HCT116 (cell line): ENCODE data around the gene ZNF324B. TPM values are rescaled to one million over a fixed set of nuclear protein-coding genes. Genes with fewer than 3 reads are reported as not detected.

Experiments used
- ATAC-seq: fragments of 200-7000 bp; cut with Tn5 transposase; 2 replicates; pipeline ENCODE4 v1.9.1; 2020; ENCODE audit warnings: mild to moderate bottlenecking, moderate library complexity
- BruUV-seq: library from RNA; stranded (reverse); fragments of 400-500 nt; replicated peaks from 2 replicates; lab custom pipeline; 2021; lab: Mats Ljungman, UMichigan
- CTCF ChIA-PET: fragments of 300-600 bp; sonication (Branson Sonifier 250); formaldehyde crosslinking; loops from one replicate; lab custom pipeline; 2021; ENCODE audit warnings: antibody characterized with exemption; lab: Charles Lee
- POLR2A ChIA-PET: fragments of 300-600, 350-600 bp; sonication (Branson Sonifier 250); formaldehyde crosslinking; loops from one replicate; lab custom pipeline; 2021; ENCODE audit warnings: antibody characterized with exemption; lab: Charles Lee
- RAD21 ChIA-PET, 2 experiments: fragments of 300-600 bp; sonication (Branson Sonifier 250); formaldehyde crosslinking; loops; one replicate each; lab custom pipeline; 2023; ENCODE audit warnings: low total read pairs in 2 of 2; ENCODE audit not compliant: uncharacterized antibody in 2 of 2, unreplicated experiment in 2 of 2, low non-redundant PET in 1 of 2; lab: Charles Lee
- DNase-seq: peaks from one replicate; pipeline ENCODE4 v3.0.0-alpha.2; 2010; ENCODE audit warnings: low read depth, low spot score
- H2AFZ ChIP-seq: fragments of 200-600 bp; shearing (Covaris generic), sonication (generic); 2 replicates; pipeline ENCODE4 v1.6.1; 2017; ENCODE audit warnings: low read depth, mixed run types, mixed read lengths, antibody characterized with exemption, low read length; ENCODE audit not compliant: poor library complexity, severe bottlenecking
- H3K27ac ChIP-seq: 2 replicates; pipeline ENCODE4 v1.5.1; 2012; ENCODE audit warnings: low read depth, low read length
- H3K27me3 ChIP-seq: fragments of 200-600 bp; sonication (generic); 2 replicates; pipeline ENCODE4 v1.6.1; 2016; ENCODE audit warnings: mixed run types, low read length, mixed read lengths; ENCODE audit not compliant: insufficient read depth
- H3K36me3 ChIP-seq, 2 experiments: fragments of 200-500 bp in 1 of 2; fragments of 200-600 bp in 1 of 2; sonication (Bioruptor generic) in 1 of 2; sonication (generic) in 1 of 2; 2 replicates each; pipeline versions ENCODE4 v1.5.1 to v1.6.1; 2014 to 2016; ENCODE audit warnings: low read length in 2 of 2, inconsistent platforms in 1 of 2, mixed read lengths in 1 of 2, mixed run types in 1 of 2; ENCODE audit not compliant: insufficient read depth in 2 of 2, control insufficient read depth in 1 of 2
- H3K4me1 ChIP-seq, 2 experiments: fragments of 200-600 bp in 1 of 2; sonication (generic) in 1 of 2; 2 replicates each; pipeline versions ENCODE4 v1.5.1 to v1.6.1; 2012 to 2017; ENCODE audit warnings: low read length in 2 of 2, inconsistent platforms in 1 of 2, mild to moderate bottlenecking in 1 of 2, mixed read lengths in 1 of 2, mixed run types in 1 of 2, moderate library complexity in 1 of 2; ENCODE audit not compliant: insufficient read depth in 2 of 2, control insufficient read depth in 1 of 2
- H3K4me2 ChIP-seq: fragments of 200-600 bp; sonication (generic); 2 replicates; pipeline ENCODE4 v1.6.1; 2017; ENCODE audit warnings: mixed run types, low read length, mixed read lengths
- H3K4me3 ChIP-seq, 2 experiments: fragments of 200-600 bp in 1 of 2; sonication (generic) in 1 of 2; replicated peaks in 1 of 2; 2 replicates each; pipeline ENCODE4 v1.5.1; 2011 to 2016; ENCODE audit warnings: low read length in 2 of 2, control low read depth in 1 of 2, low read depth in 1 of 2, mild to moderate bottlenecking in 1 of 2, mixed read lengths in 1 of 2, mixed run types in 1 of 2
- H3K79me2 ChIP-seq: fragments of 200-600 bp; sonication (generic); 2 replicates; pipeline ENCODE4 v1.6.1; 2017; ENCODE audit warnings: mild to moderate bottlenecking, mixed run types, low read length, moderate library complexity, mixed read lengths; ENCODE audit not compliant: insufficient read depth
- H3K9ac ChIP-seq: fragments of 200-600 bp; sonication (generic); 2 replicates; pipeline ENCODE4 v1.6.1; 2016; ENCODE audit warnings: low read length, mixed read lengths
- H3K9me2 ChIP-seq: fragments of 200-600 bp; sonication (generic), shearing (Covaris generic); 2 replicates; pipeline ENCODE4 v1.6.1; 2017; ENCODE audit warnings: mixed run types, mild to moderate bottlenecking, moderate library complexity; ENCODE audit not compliant: insufficient read depth
- H3K9me3 ChIP-seq, 2 experiments: fragments of 200-500 bp in 1 of 2; fragments of 200-600 bp in 1 of 2; sonication (Bioruptor generic) in 1 of 2; sonication (generic) in 1 of 2; 2 replicates each; pipeline ENCODE4 v1.6.1; 2014 to 2017; ENCODE audit warnings: low read length in 2 of 2, mixed read lengths in 2 of 2, inconsistent platforms in 1 of 2, low read depth in 1 of 2, mild to moderate bottlenecking in 1 of 2, mixed run types in 1 of 2, moderate library complexity in 1 of 2; ENCODE audit not compliant: control insufficient read depth in 1 of 2, insufficient read depth in 1 of 2
- H4K20me1 ChIP-seq: fragments of 200-600 bp; sonication (generic), shearing (Covaris generic); 2 replicates; pipeline ENCODE4 v1.6.1; 2017; ENCODE audit warnings: mixed run types, mild to moderate bottlenecking, moderate library complexity; ENCODE audit not compliant: insufficient read depth
- CBX3 ChIP-seq: IDR thresholded peaks from 2 replicates; pipeline ENCODE4 v1.6.1; 2012; ENCODE audit warnings: low read depth
- CEBPB ChIP-seq: IDR thresholded peaks from 2 replicates; pipeline ENCODE4 v1.6.1; 2012; ENCODE audit warnings: low read depth
- EZH2 ChIP-seq: fragments of 200-600 bp; sonication (generic); IDR thresholded peaks from 2 replicates; pipeline ENCODE4 v1.6.1; 2017; ENCODE audit warnings: antibody characterized with exemption, mixed run types
- EZH2phosphoT487 ChIP-seq: fragments of 200-600 bp; IDR thresholded peaks from 2 replicates; pipeline ENCODE4 v1.6.1; 2018; ENCODE audit warnings: antibody characterized with exemption, borderline replicate concordance
- JUND ChIP-seq: IDR thresholded peaks from 2 replicates; pipeline ENCODE4 v1.6.1; 2012
- POLR2A ChIP-seq: IDR thresholded peaks from 2 replicates; pipeline ENCODE4 v1.7.0; 2011; ENCODE audit warnings: borderline replicate concordance; ENCODE audit not compliant: insufficient read depth, insufficient read length; ENCODE audit errors: extremely low read depth
- RAD21 ChIP-seq: IDR thresholded peaks from 2 replicates; pipeline ENCODE4 v1.6.1; 2012; ENCODE audit warnings: low read depth, mild to moderate bottlenecking
- SIN3A ChIP-seq: IDR thresholded peaks from 2 replicates; pipeline ENCODE4 v1.6.1; 2012; ENCODE audit warnings: low read depth
- TCF7L2 ChIP-seq: IDR thresholded peaks from 2 replicates; pipeline ENCODE4 v1.7.0; 2011; ENCODE audit warnings: borderline replicate concordance, inconsistent platforms; ENCODE audit not compliant: insufficient read depth, insufficient read length; ENCODE audit errors: extremely low read depth
- ZFX ChIP-seq: fragments of 450-650 bp; IDR thresholded peaks from 2 replicates; pipeline ENCODE4 v1.6.1; 2017
- ZNF274 ChIP-seq: fragments of 200-500 bp; sonication (Bioruptor generic); IDR thresholded peaks from 2 replicates; pipeline ENCODE4 v1.6.1; 2014; ENCODE audit warnings: mild to moderate bottlenecking, low read depth, low read length, inconsistent platforms
- intact Hi-C: fragments of 100-400 bp; cut with micrococcal nuclease; formaldehyde crosslinking; loops from 2 replicates; pipeline ENCODE4 v1.10.0; 2022
- total RNA-seq: library from RNA; stranded (reverse); gene quantifications from one replicate; pipeline ENCODE4 v1.2.1, GENCODE V29; 2021; ENCODE audit not compliant: unreplicated experiment
- TF ChIP-seq, protein P1 (sequence below): IDR thresholded peaks from 2 replicates; pipeline ENCODE4 v1.6.1; 2012
- TF ChIP-seq, protein P2 (sequence below), 3 experiments: fragments of 200-600 bp in 1 of 3; sonication (generic) in 1 of 3; IDR thresholded peaks in 2 of 3; conservative IDR thresholded peaks in 1 of 3; 2 replicates each; pipeline ENCODE4 v1.5.1; 2012 to 2017; ENCODE audit warnings: low read depth in 2 of 3, low read length in 2 of 3, antibody characterized with exemption in 1 of 3, borderline replicate concordance in 1 of 3, control low read depth in 1 of 3, mild to moderate bottlenecking in 1 of 3, mixed read lengths in 1 of 3, mixed run types in 1 of 3, moderate library complexity in 1 of 3; ENCODE audit not compliant: insufficient read depth in 1 of 3
- TF ChIP-seq, protein P3 (sequence below): IDR thresholded peaks from 2 replicates; pipeline ENCODE4 v1.6.1; 2012
- TF ChIP-seq, protein P4 (sequence below): IDR thresholded peaks from 2 replicates; pipeline ENCODE4 v1.6.1; 2011; ENCODE audit warnings: mild to moderate bottlenecking, low read length, moderate library complexity; ENCODE audit not compliant: insufficient replicate concordance; ENCODE audit errors: extremely low read depth

ZNF324B gene
- total RNA-seq, 1 experiment from 2014 or later, result 9.4 TPM

DNA sequence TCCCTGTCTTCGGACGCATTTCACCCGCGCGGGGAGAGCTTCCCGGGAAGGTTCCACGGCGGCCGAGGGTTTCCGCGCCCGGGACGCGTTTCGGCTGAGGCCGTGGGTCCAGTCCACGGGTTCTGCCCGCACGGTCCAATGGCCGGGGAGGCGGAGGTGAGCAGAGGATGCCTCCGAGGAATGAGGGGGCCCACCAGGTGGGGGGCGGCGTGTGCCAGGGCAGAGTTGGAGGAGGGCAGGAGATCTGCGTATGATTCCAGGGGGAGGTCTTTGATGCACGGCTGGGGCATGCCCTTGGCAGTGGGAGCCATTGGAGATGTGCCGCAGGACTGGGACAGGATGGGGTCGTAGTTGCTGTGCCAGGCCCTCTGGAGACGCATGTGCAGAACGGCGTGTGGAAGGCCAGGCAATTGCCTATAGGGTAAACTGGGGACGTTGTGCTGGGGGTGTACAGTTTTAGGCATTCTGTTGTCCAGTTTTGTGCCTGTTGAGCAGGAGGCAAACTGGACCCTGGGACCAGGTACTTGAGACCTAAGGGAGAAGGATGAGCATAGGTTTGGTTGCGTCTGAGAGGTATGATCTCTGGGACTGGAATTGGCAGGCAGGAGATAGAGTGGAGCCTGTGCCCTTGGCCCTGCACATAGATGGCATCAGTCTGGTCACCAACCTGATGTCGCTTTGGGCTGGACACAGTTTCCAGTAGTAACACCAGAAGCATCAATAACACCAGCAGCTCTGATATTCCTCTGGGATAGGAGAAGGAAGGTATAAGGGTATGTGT lies 42.2 kb upstream of the ZNF324B start:
- intact Hi-C loops, result loop anchor here (5.0 kb wide), 2 partner anchors 43 to 82 kb away; partner anchors contain the start of genes ZNF324B and ZSCAN22
- ATAC-seq (peak; percentile 56), DNase-seq (no peak)

DNA sequence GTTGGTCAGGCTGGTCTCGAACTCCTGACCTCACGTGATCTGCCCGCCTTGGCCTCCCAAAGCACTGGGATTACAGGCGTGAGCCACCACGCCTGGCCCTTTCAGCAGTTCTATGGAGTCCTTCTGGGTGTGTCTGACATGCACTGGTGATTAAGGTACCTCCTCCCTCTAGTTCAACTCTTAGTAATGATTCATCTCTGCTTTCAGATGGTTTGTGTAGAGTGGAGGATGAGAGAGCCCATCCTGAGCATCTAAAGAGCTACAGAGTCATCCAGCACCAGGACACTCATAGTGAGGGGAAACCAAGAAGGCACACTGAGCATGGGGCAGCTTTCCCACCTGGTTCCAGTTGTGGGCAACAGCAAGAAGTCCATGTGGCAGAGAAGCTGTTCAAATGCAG lies 34.8 kb upstream of the ZNF324B start:
- H3K4me2 ChIP-seq, result no peak overlapping the region
- intact Hi-C loops, result no loop called here
- no peak overlapping the region for H3K9ac ChIP-seq
- H3K9me3 ChIP-seq, result no peaks in the 10 kb centered on the region
- H2AFZ ChIP-seq, result no peak overlapping the region
- no peaks in the 10 kb centered on the region for H4K20me1 ChIP-seq
- H3K4me1 ChIP-seq, result no peaks in the 10 kb centered on the region
- peaks cover 45% of the 10 kb centered on the region for H3K79me2 ChIP-seq
- H3K9me2 ChIP-seq, result no peaks in the 10 kb centered on the region
- no peaks in the 10 kb centered on the region for H3K27me3 ChIP-seq
- no peak overlapping the region for H3K27ac ChIP-seq
- ChIA-PET CTCF (no interaction called here), POLR2A (no interaction called here), RAD21 (no interaction called here)
- no peak for ATAC-seq
- no peak for DNase-seq
- peaks cover 27 to 41% of the 10 kb centered on the region in 2 experiments for H3K36me3 ChIP-seq
- BruUV-seq, result no TSS peak
- no peak overlapping the region for H3K4me3 ChIP-seq
- TF ChIP-seq, protein P1, sequence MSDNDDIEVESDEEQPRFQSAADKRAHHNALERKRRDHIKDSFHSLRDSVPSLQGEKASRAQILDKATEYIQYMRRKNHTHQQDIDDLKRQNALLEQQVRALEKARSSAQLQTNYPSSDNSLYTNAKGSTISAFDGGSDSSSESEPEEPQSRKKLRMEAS, result no peak
- no peak for TF ChIP-seq CBX3
- TF ChIP-seq ZFX, result no peak
- no peak for TF ChIP-seq ZNF274
- TF ChIP-seq RAD21, result no peak
- no peak for TF ChIP-seq EZH2
- TF ChIP-seq, protein P2, sequence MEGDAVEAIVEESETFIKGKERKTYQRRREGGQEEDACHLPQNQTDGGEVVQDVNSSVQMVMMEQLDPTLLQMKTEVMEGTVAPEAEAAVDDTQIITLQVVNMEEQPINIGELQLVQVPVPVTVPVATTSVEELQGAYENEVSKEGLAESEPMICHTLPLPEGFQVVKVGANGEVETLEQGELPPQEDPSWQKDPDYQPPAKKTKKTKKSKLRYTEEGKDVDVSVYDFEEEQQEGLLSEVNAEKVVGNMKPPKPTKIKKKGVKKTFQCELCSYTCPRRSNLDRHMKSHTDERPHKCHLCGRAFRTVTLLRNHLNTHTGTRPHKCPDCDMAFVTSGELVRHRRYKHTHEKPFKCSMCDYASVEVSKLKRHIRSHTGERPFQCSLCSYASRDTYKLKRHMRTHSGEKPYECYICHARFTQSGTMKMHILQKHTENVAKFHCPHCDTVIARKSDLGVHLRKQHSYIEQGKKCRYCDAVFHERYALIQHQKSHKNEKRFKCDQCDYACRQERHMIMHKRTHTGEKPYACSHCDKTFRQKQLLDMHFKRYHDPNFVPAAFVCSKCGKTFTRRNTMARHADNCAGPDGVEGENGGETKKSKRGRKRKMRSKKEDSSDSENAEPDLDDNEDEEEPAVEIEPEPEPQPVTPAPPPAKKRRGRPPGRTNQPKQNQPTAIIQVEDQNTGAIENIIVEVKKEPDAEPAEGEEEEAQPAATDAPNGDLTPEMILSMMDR (IDR thresholded peaks at IDR 0.05 in 2 of 3, conservative IDR thresholded peaks at IDR 0.05 in 1 of 3; ENCODE audit: borderline replicate concordance in 1 of 3, insufficient read depth in 1 of 3, low read depth in 2 of 3, low read length in 2 of 3), result no peak
- TF ChIP-seq POLR2A, result no peak
- TF ChIP-seq, protein P3, sequence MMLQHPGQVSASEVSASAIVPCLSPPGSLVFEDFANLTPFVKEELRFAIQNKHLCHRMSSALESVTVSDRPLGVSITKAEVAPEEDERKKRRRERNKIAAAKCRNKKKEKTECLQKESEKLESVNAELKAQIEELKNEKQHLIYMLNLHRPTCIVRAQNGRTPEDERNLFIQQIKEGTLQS, result no peak
- no peak for TF ChIP-seq EZH2phosphoT487
- TF ChIP-seq TCF7L2, result no peak
- TF ChIP-seq, protein P4, sequence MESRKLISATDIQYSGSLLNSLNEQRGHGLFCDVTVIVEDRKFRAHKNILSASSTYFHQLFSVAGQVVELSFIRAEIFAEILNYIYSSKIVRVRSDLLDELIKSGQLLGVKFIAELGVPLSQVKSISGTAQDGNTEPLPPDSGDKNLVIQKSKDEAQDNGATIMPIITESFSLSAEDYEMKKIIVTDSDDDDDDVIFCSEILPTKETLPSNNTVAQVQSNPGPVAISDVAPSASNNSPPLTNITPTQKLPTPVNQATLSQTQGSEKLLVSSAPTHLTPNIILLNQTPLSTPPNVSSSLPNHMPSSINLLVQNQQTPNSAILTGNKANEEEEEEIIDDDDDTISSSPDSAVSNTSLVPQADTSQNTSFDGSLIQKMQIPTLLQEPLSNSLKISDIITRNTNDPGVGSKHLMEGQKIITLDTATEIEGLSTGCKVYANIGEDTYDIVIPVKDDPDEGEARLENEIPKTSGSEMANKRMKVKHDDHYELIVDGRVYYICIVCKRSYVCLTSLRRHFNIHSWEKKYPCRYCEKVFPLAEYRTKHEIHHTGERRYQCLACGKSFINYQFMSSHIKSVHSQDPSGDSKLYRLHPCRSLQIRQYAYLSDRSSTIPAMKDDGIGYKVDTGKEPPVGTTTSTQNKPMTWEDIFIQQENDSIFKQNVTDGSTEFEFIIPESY, result no peak
- TF ChIP-seq JUND, result no peak
- TF ChIP-seq CEBPB, result no peak

More for the DNA sequence above, 42.2 kb upstream of the ZNF324B start:
- H3K79me2 ChIP-seq, result peaks cover 56% of the 10 kb centered on the region
- H2AFZ ChIP-seq, result no peak overlapping the region
- H3K9me2 ChIP-seq, result no peaks in the 10 kb centered on the region
- CTCF ChIA-PET, result no interaction called here
- H3K27ac ChIP-seq, result peak overlapping the region; percentile 93
- H3K9ac ChIP-seq, result peak overlapping the region; percentile 86
- H3K36me3 ChIP-seq, result no peaks in the 10 kb centered on the region
- POLR2A ChIA-PET, result interaction anchor here (0.8 to 2.0 kb wide), 4 partner anchors 33 to 111 kb away, joined by 4 to 9 read pairs (median 4); partner anchors contain the start of genes ZBTB45, ZNF324B and ZNF497
- BruUV-seq, result TSS peak; percentile 51
- peak overlapping the region; percentile 93 to 99 for H3K4me3 ChIP-seq
- H4K20me1 ChIP-seq, result no peaks in the 10 kb centered on the region
- peaks cover 16 to 25% of the 10 kb centered on the region in 2 experiments for H3K4me1 ChIP-seq
- H3K27me3 ChIP-seq, result no peaks in the 10 kb centered on the region
- no peak for TF ChIP-seq ZNF274
- TF ChIP-seq ZFX, result peak; percentile 42; the same call in 1 of the 2 replicates
- peak; percentile 35; the same call in 1 of the 2 replicates for TF ChIP-seq SIN3A
- RAD21 ChIA-PET, result interaction anchor here in 1 of 2 experiments (0.6 kb wide), 1 partner anchor 96 kb away, joined by 3 read pairs; no protein-coding TSS in a partner anchor
- H3K4me2 ChIP-seq, result peak overlapping the region; percentile 96
- H3K9me3 ChIP-seq, result no peaks in the 10 kb centered on the region
